Keratinocyte (primary cell): ENCODE measurements around the gene CRK. TPM values are rescaled to one million over a fixed set of nuclear protein-coding genes. Genes with fewer than 3 reads are reported as not detected.
"Not testable (repeated sequence)": the region's sequence is repeated elsewhere in the genome, so short reads cannot be mapped to it uniquely, and the experiment has no call there.

Experiments
- DNase-seq: peaks from one replicate; pipeline ENCODE4 v3.0.0-alpha.2; 2011; ENCODE audit warnings: low read depth, missing footprints, low spot score
- FAIRE-seq: peaks from 2 replicates; lab custom pipeline; 2011; peaks lifted over from hg19 to GRCh38; lab: Jason Lieb, UNC
- H2AFZ ChIP-seq: 2 replicates; pipeline ENCODE4 v1.6.0; 2012; ENCODE audit warnings: low read length, control low read depth, inconsistent platforms; ENCODE audit not compliant: control insufficient read depth
- H3K27ac ChIP-seq: 2 replicates; pipeline ENCODE4 v1.5.1; 2011; ENCODE audit warnings: low read length; ENCODE audit not compliant: control insufficient read depth, insufficient read depth
- H3K27me3 ChIP-seq: 3 replicates; pipeline ENCODE4 v1.6.0; 2011; ENCODE audit warnings: low read length; ENCODE audit not compliant: control insufficient read depth, insufficient read depth; ENCODE audit errors: extremely low read depth
- H3K36me3 ChIP-seq, 2 experiments: 2 replicates in 1 of 2; 3 replicates in 1 of 2; pipeline ENCODE4 v1.5.1; 2011; ENCODE audit warnings: low read length in 2 of 2, mild to moderate bottlenecking in 1 of 2; ENCODE audit not compliant: control insufficient read depth in 2 of 2, insufficient read depth in 2 of 2; ENCODE audit errors: extremely low read depth in 1 of 2
- H3K4me1 ChIP-seq: 3 replicates; pipeline ENCODE4 v1.5.1; 2011; ENCODE audit warnings: low read length; ENCODE audit not compliant: control insufficient read depth, insufficient read depth; ENCODE audit errors: extremely low read depth
- H3K4me2 ChIP-seq: 3 replicates; pipeline ENCODE4 v1.6.0; 2011; ENCODE audit warnings: low read depth, low read length; ENCODE audit not compliant: control insufficient read depth, insufficient read depth; ENCODE audit errors: extremely low read depth
- H3K4me3 ChIP-seq, 3 experiments: fragments of 200-600 bp in 1 of 3; sonication (generic) in 1 of 3; 2 replicates in 2 of 3; 3 replicates in 1 of 3; pipeline ENCODE4 v1.5.1; 2011 to 2016; ENCODE audit warnings: low read length in 3 of 3, mild to moderate bottlenecking in 3 of 3, control low read depth in 2 of 3, inconsistent platforms in 1 of 3, low read depth in 1 of 3, mixed read lengths in 1 of 3, mixed run types in 1 of 3, moderate library complexity in 1 of 3; ENCODE audit not compliant: control insufficient read depth in 2 of 3, insufficient read depth in 2 of 3; ENCODE audit errors: extremely low read depth in 1 of 3
- H3K79me2 ChIP-seq: 2 replicates; pipeline ENCODE4 v1.6.0; 2012; ENCODE audit warnings: low read length; ENCODE audit not compliant: control insufficient read depth, insufficient read depth
- H3K9ac ChIP-seq: 3 replicates; pipeline ENCODE4 v1.6.0; 2011; ENCODE audit warnings: low read length; ENCODE audit not compliant: control insufficient read depth, insufficient read depth; ENCODE audit errors: extremely low read depth
- H3K9me1 ChIP-seq: 3 replicates; pipeline ENCODE4 v1.6.0; 2011; ENCODE audit warnings: low read length; ENCODE audit not compliant: control insufficient read depth, insufficient read depth; ENCODE audit errors: extremely low read depth
- H3K9me3 ChIP-seq: 2 replicates; pipeline ENCODE4 v1.5.1; 2012; ENCODE audit warnings: low read depth, low read length; ENCODE audit not compliant: control insufficient read depth
- H4K20me1 ChIP-seq: 3 replicates; pipeline ENCODE4 v1.6.0; 2011; ENCODE audit warnings: low read length; ENCODE audit not compliant: control insufficient read depth, insufficient read depth; ENCODE audit errors: extremely low read depth
- CTCF ChIP-seq, 3 experiments: IDR thresholded peaks in 1 of 3; conservative IDR thresholded peaks in 1 of 3; optimal IDR thresholded peaks in 1 of 3; 2 replicates in 2 of 3; 3 replicates in 1 of 3; pipeline versions ENCODE3 to v1.5.1; 2011; ENCODE audit warnings: low read length in 3 of 3, mild to moderate bottlenecking in 3 of 3, moderate library complexity in 2 of 3, control low read depth in 1 of 3, inconsistent platforms in 1 of 3; ENCODE audit not compliant: insufficient read depth in 2 of 3; ENCODE audit errors: extremely low read depth in 1 of 3
- EZH2 ChIP-seq: IDR thresholded peaks from one replicate; pipeline ENCODE4 v1.6.1; 2012; ENCODE audit warnings: inconsistent platforms, mild to moderate bottlenecking, low read length, moderate library complexity
- dilution Hi-C: fragments of 300-500 bp; cut with MboI; formaldehyde crosslinking; loops from one replicate; pipeline ENCODE4 v1.7.0; 2020; ENCODE audit warnings: low sequenced_read_pairs; ENCODE audit not compliant: extremely low pct_ligation_motif_present
- polyA plus RNA-seq, 5 experiments: library from polyadenylated mRNA; depleted of rRNA in 3 of 5; stranded (reverse) in 3 of 5; stranded (forward) in 1 of 5; unstranded in 1 of 5; fragments of >200 nt; gene quantifications; 1 replicate in 1 of 5; 2 replicates in 3 of 5; 3 replicates in 1 of 5; pipeline versions ENCODE4 v1.2.1 to v1.2.3, GENCODE V29; 2011 to 2012; ENCODE audit warnings: missing spikeins in 2 of 5, low read depth in 1 of 5, low replicate concordance in 1 of 5

CRK gene
- polyA plus RNA-seq, 1 donor (not counting 4 experiments of a cell fraction or from before 2014, with no cell fraction given): 127 TPM

DNA sequence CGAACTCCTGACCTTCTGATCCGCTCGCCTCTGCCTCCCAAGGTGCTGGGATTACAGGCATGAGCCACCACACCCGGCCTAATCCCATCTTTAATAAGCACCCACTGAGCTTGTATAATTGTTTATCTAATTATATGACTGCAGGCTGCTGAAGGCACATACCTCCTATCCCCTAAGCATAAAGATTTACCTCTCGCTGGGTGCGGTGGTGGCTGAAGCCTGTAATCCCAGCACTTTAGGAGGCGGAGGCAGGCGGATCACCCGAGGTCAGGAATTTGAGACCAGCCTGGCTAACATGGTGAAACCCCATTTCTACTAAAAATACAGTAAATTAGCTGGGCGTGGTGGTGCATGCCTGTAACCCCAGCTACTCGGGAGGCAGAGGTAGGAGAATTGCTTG is 35.9 kb downstream of the CRK start:
- TF ChIP-seq CTCF (optimal IDR thresholded peaks at IDR 0.05 in 1 of 3, IDR thresholded peaks at IDR 0.05 in 1 of 3, conservative IDR thresholded peaks at IDR 0.05 in 1 of 3; ENCODE audit: extremely low read depth in 1 of 3, insufficient read depth in 2 of 3, low read length in 3 of 3) (no peak), EZH2 (no peak)
- no peak for FAIRE-seq
- H3K79me2 ChIP-seq: peaks cover 32% of the 10 kb centered on the region
- peaks cover 3% of the 10 kb centered on the region for H3K9me1 ChIP-seq
- DNase-seq: no peak
- H3K4me3 ChIP-seq: no peak overlapping the region
- H3K4me1 ChIP-seq: peaks cover 18% of the 10 kb centered on the region
- no peaks in the 10 kb centered on the region for H3K9me3 ChIP-seq
- no peak overlapping the region for H3K27ac ChIP-seq
- no peaks in the 10 kb centered on the region for H3K27me3 ChIP-seq
- peaks cover 12% of the 10 kb centered on the region for H4K20me1 ChIP-seq
- no peak overlapping the region for H3K9ac ChIP-seq
- H2AFZ ChIP-seq: no peak overlapping the region
- H3K36me3 ChIP-seq: peaks cover 9 to 23% of the 10 kb centered on the region in 2 experiments
- dilution Hi-C loops: no loop called here
- H3K4me2 ChIP-seq: no peak overlapping the region

DNA sequence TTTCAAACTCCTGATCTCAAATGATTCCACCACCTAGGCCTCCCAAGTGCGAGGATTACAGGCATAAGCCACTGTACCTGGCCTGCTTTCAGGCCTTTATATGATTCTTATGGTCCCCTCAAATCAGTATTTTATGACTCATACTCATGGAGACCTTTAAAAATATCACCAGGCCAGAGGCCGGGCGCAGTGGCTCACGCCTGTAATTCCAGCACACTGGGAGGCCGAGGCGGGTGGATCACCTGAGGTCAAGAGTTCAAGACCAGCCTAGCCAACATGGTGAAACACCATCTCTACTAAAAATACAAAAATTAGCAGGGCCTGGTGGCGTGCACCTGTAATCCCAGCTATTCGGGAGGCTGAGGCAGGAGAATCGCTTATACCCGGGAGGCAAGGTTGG is 37.6 kb downstream of the CRK start:
- Histone ChIP-seq H3K4me1 (peaks cover 13% of the 10 kb centered on the region), H3K79me2 (peaks cover 26% of the 10 kb centered on the region), H3K36me3 (peaks cover 6 to 23% of the 10 kb centered on the region in 2 experiments)
- H4K20me1 ChIP-seq, DNase-seq, dilution Hi-C loops, FAIRE-seq, H3K4me2 ChIP-seq, H3K27ac ChIP-seq, H3K27me3 ChIP-seq, H3K9me3 ChIP-seq, H3K4me3 ChIP-seq, H3K9ac ChIP-seq, H3K9me1 ChIP-seq, H2AFZ ChIP-seq: not testable (repeated sequence)

DNA sequence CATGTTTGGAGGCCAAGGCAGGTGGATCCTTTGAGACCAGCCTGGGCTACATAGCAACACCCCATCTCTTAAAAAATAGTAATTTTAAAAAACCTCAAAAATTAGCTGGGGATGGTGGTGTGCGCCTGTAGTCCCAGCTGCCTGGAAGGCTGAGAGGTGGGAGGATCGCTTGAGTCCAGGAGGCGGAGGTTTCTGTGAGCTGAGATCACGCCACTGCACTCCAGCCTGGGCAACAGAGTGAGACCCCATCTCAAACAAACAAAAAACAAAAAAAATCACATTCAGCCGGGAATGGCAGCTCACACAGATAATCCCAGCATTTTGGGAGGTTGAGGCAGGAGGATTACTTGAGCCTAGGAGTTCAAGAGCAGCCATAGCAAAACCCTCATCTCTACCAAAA is 39.6 kb downstream of the CRK start:
- Histone ChIP-seq H2AFZ (no peak overlapping the region), H3K9me1 (no peaks in the 10 kb centered on the region), H3K9me3 (no peaks in the 10 kb centered on the region), H3K27me3 (no peaks in the 10 kb centered on the region), H3K4me2 (no peak overlapping the region), H4K20me1 (no peaks in the 10 kb centered on the region), H3K9ac (no peak overlapping the region), H3K4me3 (no peak overlapping the region), H3K27ac (no peak overlapping the region), H3K36me3 (peaks cover 5 to 10% of the 10 kb centered on the region in 2 experiments), H3K79me2 (peaks cover 15% of the 10 kb centered on the region), H3K4me1 (no peaks in the 10 kb centered on the region)
- dilution Hi-C loops: no loop called here
- DNase-seq: no peak
- no peak for FAIRE-seq
- no peak for TF ChIP-seq CTCF (optimal IDR thresholded peaks at IDR 0.05 in 1 of 3, IDR thresholded peaks at IDR 0.05 in 1 of 3, conservative IDR thresholded peaks at IDR 0.05 in 1 of 3; ENCODE audit: extremely low read depth in 1 of 3, insufficient read depth in 2 of 3, low read length in 3 of 3)
- TF ChIP-seq EZH2: no peak
